HG02759 (cell line): ENCODE results near the gene PPP4R1.

ENCODE experiments used
- ATAC-seq: cut with Tn5 transposase; IDR thresholded peaks from one replicate; pipeline ENCODE4 v1.9.1; 2021; ENCODE audit warnings: mild to moderate bottlenecking, moderate library complexity; ENCODE audit not compliant: unreplicated experiment

Gene PPP4R1

GRCh38 chr18:9557250-9557943 lies 57.0 kb downstream of the PPP4R1 start:
- no peak for ATAC-seq

GRCh38 chr18:9552616-9553015 lies 61.7 kb downstream of the PPP4R1 start:
- ATAC-seq = no peak

- ATAC-seq = no peak
Measured at GRCh38 chr18:9552191-9552590, 62.2 kb downstream of the PPP4R1 start.

GRCh38 chr18:9550429-9550828 lies 63.9 kb downstream of the PPP4R1 start:
- ATAC-seq = no peak

GRCh38 chr18:9549405-9549804 lies 65.0 kb downstream of the PPP4R1 start:
- no peak for ATAC-seq

- ATAC-seq = no peak
Measured at GRCh38 chr18:9547782-9548181, 66.6 kb downstream of the PPP4R1 start.

GRCh38 chr18:9546468-9546867 lies 67.9 kb downstream of the PPP4R1 start:
- no peak for ATAC-seq

- ATAC-seq = no peak
Measured at GRCh38 chr18:9545029-9545428, 69.3 kb downstream of the PPP4R1 start.

- ATAC-seq = no peak
Measured at GRCh38 chr18:9542924-9543323, 71.4 kb downstream of the PPP4R1 start.

- ATAC-seq = no peak
Measured at GRCh38 chr18:9539938-9540337, 74.4 kb downstream of the PPP4R1 start.

- ATAC-seq = no peak
Measured at GRCh38 chr18:9539283-9539682, 75.1 kb downstream of the PPP4R1 start.

- ATAC-seq = no peak
Measured at GRCh38 chr18:9537677-9538076, 76.7 kb downstream of the PPP4R1 start.

GRCh38 chr18:9536354-9537152 lies 77.8 kb downstream of the PPP4R1 start:
- ATAC-seq = no peak

GRCh38 chr18:9535430-9535991 lies 78.8 kb downstream of the PPP4R1 start:
- no peak for ATAC-seq

- ATAC-seq = no peak
Measured at GRCh38 chr18:9534844-9535243, 79.5 kb downstream of the PPP4R1 start.

- no peak for ATAC-seq
Measured at GRCh38 chr18:9531791-9532410, 82.5 kb downstream of the PPP4R1 start.

- ATAC-seq = no peak
Measured at GRCh38 chr18:9530226-9531009, 83.9 kb downstream of the PPP4R1 start.

GRCh38 chr18:9526458-9526857 lies 87.9 kb downstream of the PPP4R1 start:
- ATAC-seq = no peak

GRCh38 chr18:9522952-9523351 lies 91.4 kb downstream of the PPP4R1 start:
- no peak for ATAC-seq

- no peak for ATAC-seq
Measured at GRCh38 chr18:9521770-9522169, 92.6 kb downstream of the PPP4R1 start.

- no peak for ATAC-seq
Measured at GRCh38 chr18:9520666-9521065, 93.7 kb downstream of the PPP4R1 start.
